K562 (cell line): ENCODE data around the gene MTO1. TPM values are rescaled to one million over a fixed set of nuclear protein-coding genes. Genes with fewer than 3 reads are reported as not detected.
A peak's percentile ranks its signal among the peaks of the same experiment; 100 is the strongest.

ENCODE experiments used
- BCL6 ChIP-seq: fragments of 250-450 bp; sonication (Bioruptor Pico); IDR thresholded peaks from 2 replicates; pipeline ENCODE4 v1.4.0; 2020
- BRF1 ChIP-seq: IDR thresholded peaks from 3 replicates; pipeline ENCODE4 v1.6.1; 2011; ENCODE audit warnings: borderline replicate concordance, mild to moderate bottlenecking; ENCODE audit not compliant: insufficient read length; ENCODE audit errors: extremely low read depth
- CBFA2T2 ChIP-seq: fragments of 450-650 bp; conservative IDR thresholded peaks from 2 replicates; pipeline ENCODE4 v1.6.1; 2017; ENCODE audit warnings: mild to moderate bottlenecking
- CBFA2T3 ChIP-seq: fragments of 450-650 bp; IDR thresholded peaks from 2 replicates; pipeline ENCODE4 v1.6.1; 2017
- CHD1 ChIP-seq: fragments of 200-600 bp; sonication (generic); IDR thresholded peaks from one replicate; pipeline ENCODE4 v1.6.1; 2012; ENCODE audit warnings: mild to moderate bottlenecking, moderate library complexity, low read length, inconsistent platforms
- CLOCK ChIP-seq: fragments of 250-450 bp; sonication (Bioruptor Pico); IDR thresholded peaks from 2 replicates; pipeline ENCODE4 v1.4.0; 2020; ENCODE audit warnings: mild to moderate bottlenecking, moderate library complexity, borderline replicate concordance
- DIDO1 ChIP-seq: fragments of 450-650 bp; IDR thresholded peaks from 2 replicates; pipeline ENCODE4 v1.6.1; 2016; ENCODE audit warnings: low read depth, missing biosample characterization, missing genetic modification characterization
- EHMT2 ChIP-seq: fragments of 450-650 bp; IDR thresholded peaks from 2 replicates; pipeline ENCODE4 v1.6.1; 2018; ENCODE audit warnings: antibody characterized with exemption
- FOXM1 ChIP-seq, 2 experiments: fragments of 450-650 bp in 1 of 2; sonication (generic) in 1 of 2; formaldehyde crosslinking in 1 of 2; IDR thresholded peaks; 2 replicates each; pipeline versions ENCODE4 v1.6.1 to v1.9.0; 2017 to 2022; ENCODE audit warnings: low read depth in 2 of 2, mild to moderate bottlenecking in 2 of 2, missing genetic modification reagents in 1 of 2, moderate library complexity in 1 of 2
- GABPA ChIP-seq: fragments of 200-800 bp; sonication (Bioruptor generic); conservative IDR thresholded peaks from 2 replicates; pipeline ENCODE4 v1.6.1; 2016; ENCODE audit warnings: low read depth, missing genetic modification characterization, missing compliant biosample characterization
- HES1 ChIP-seq: fragments of 450-650 bp; IDR thresholded peaks from 2 replicates; pipeline ENCODE4 v1.6.1; 2016; ENCODE audit warnings: low read depth, mild to moderate bottlenecking, moderate library complexity
- IRF1 ChIP-seq: sonication (generic); formaldehyde crosslinking; IDR thresholded peaks from 2 replicates; pipeline ENCODE4 v1.8.0; 2022; ENCODE audit warnings: missing genetic modification reagents, mild to moderate bottlenecking, borderline replicate concordance
- KLF6 ChIP-seq: fragments of 250-450 bp; sonication (Bioruptor Pico); IDR thresholded peaks from 2 replicates; pipeline ENCODE4 v1.4.0; 2020; ENCODE audit warnings: mild to moderate bottlenecking, moderate library complexity, borderline replicate concordance
- PML ChIP-seq: IDR thresholded peaks from 2 replicates; pipeline ENCODE4 v1.6.1; 2012; ENCODE audit warnings: low read length, inconsistent platforms
- RBM22 ChIP-seq: fragments of 200-400 bp; formaldehyde crosslinking; IDR thresholded peaks from 2 replicates; pipeline ENCODE4 v1.6.1; 2018; ENCODE audit warnings: low read length, low read depth; ENCODE audit not compliant: poor library complexity, severe bottlenecking
- TAF9B ChIP-seq: fragments of 450-650 bp; IDR thresholded peaks from 2 replicates; pipeline ENCODE4 v1.6.1; 2018; ENCODE audit warnings: mild to moderate bottlenecking; ENCODE audit not compliant: partially characterized antibody
- TCF3 ChIP-seq: sonication (generic); formaldehyde crosslinking; IDR thresholded peaks from 2 replicates; pipeline ENCODE4 v1.4.0; 2020; ENCODE audit warnings: mild to moderate bottlenecking, missing genetic modification reagents
- USF1 ChIP-seq: sonication (generic); formaldehyde crosslinking; IDR thresholded peaks from 2 replicates; pipeline ENCODE4 v1.9.0; 2022; ENCODE audit warnings: mild to moderate bottlenecking, missing genetic modification reagents
- ZNF146 ChIP-seq: IDR thresholded peaks from one replicate; pipeline ENCODE4 v1.6.1; 2018; ENCODE audit warnings: missing compliant biosample characterization; ENCODE audit not compliant: unreplicated experiment
- ZNF24 ChIP-seq: fragments of 450-650 bp; IDR thresholded peaks from 2 replicates; pipeline ENCODE4 v1.6.1; 2016
- ZNF253 ChIP-seq: fragments of 250-450 bp; sonication (Bioruptor Pico); conservative IDR thresholded peaks from 2 replicates; pipeline ENCODE4 v1.6.1; 2021; ENCODE audit warnings: mild to moderate bottlenecking
- ZNF507 ChIP-seq: conservative IDR thresholded peaks from 2 replicates; pipeline ENCODE4 v1.6.1; 2017; ENCODE audit warnings: missing genetic modification characterization, missing compliant biosample characterization
- ZNF76 ChIP-seq: fragments of 250-450 bp; sonication (Bioruptor Pico); IDR thresholded peaks from 2 replicates; pipeline ENCODE4 v1.4.0; 2020; ENCODE audit warnings: mild to moderate bottlenecking, moderate library complexity, borderline replicate concordance
- ZNF780A ChIP-seq: fragments of 250-450 bp; sonication (Bioruptor Pico); IDR thresholded peaks from 2 replicates; pipeline ENCODE4 v1.5.0; 2021; ENCODE audit warnings: mild to moderate bottlenecking
- ZSCAN32 ChIP-seq: fragments of 450-650 bp; formaldehyde crosslinking; IDR thresholded peaks from 2 replicates; pipeline ENCODE4 v1.4.0; 2020; ENCODE audit warnings: mild to moderate bottlenecking, moderate library complexity
- polyA plus RNA-seq, 8 experiments: library from polyadenylated mRNA; depleted of rRNA in 4 of 8; stranded (reverse) in 5 of 8; unstranded in 3 of 8; fragments of >200 nt; fragmentation: Nextera tagmentation in 2 of 8; fragmentation: Illumina TruSeq in 1 of 8; extraction: Ambion mirVana in 2 of 8; extraction: Trizol in 1 of 8; gene quantifications; 2 replicates each; pipeline versions ENCODE4 v1.2.1 to v1.2.3, GENCODE V29; 2011 to 2014; ENCODE audit warnings: inconsistent platforms in 1 of 8, missing spikeins in 1 of 8
- total RNA-seq, 7 experiments: library from RNA; depleted of rRNA in 6 of 7; stranded (reverse); fragments of >200 nt in 6 of 7; fragmentation: Illumina TruSeq in 2 of 7; extraction: Trizol in 2 of 7; gene quantifications; 2 replicates each; pipeline versions ENCODE4 v1.2.1 to v1.2.3, GENCODE V29; 2011 to 2021; ENCODE audit warnings: low replicate concordance in 1 of 7

MTO1 gene
- total and polyA plus RNA-seq, 9 of the 15 experiments (the other 6 are each of a cell fraction or from before 2014, with no cell fraction given), result 33.4 to 62.3 (median 50.6) TPM

- TF ChIP-seq CLOCK (0 out of 2 replicates have a peak, but pooled peaks have one; percentile 34), CBFA2T2 (no peak), CHD1 (peak; percentile 100), ZNF76 (peak; percentile 69; the same call in 1 of the 2 replicates), ZSCAN32 (CRISPR knock-in tag) (0 out of 2 replicates have a peak, but pooled peaks have one; percentile 40), DIDO1 (tag) (no peak), BRF1 (no peak), BCL6 (CRISPR knock-in tag) (peak; percentile 63; the same call in 1 of the 2 replicates), ZNF780A (CRISPR knock-in tag) (no peak), KLF6 (CRISPR knock-in tag) (no peak), PML (peak; percentile 99), ZNF507 (tag) (no peak), IRF1 (peak; percentile 84; the same call in 1 of the 2 replicates), ZNF146 (no peak), TAF9B (peak; percentile 98), ZNF24 (peak; percentile 42; the same call in 1 of the 2 replicates), TCF3 (CRISPR knock-in tag) (no peak; the same call in 1 of the 2 replicates), RBM22 (peak; percentile 97), USF1 (CRISPR knock-in tag) (no peak), HES1 (peak; percentile 41; the same call in 1 of the 2 replicates), FOXM1 (IDR thresholded peaks at IDR 0.05; ENCODE audit: low read depth) (peak; percentile 54; the same call in 1 of the 2 replicates), FOXM1 (CRISPR knock-in tag; IDR thresholded peaks at IDR 0.05; ENCODE audit: low read depth) (peak; percentile 79; the same call in 1 of the 2 replicates), ZNF253 (CRISPR knock-in tag) (no peak), GABPA (tag) (no peak; the same call in 1 of the 2 replicates), CBFA2T3 (no peak; the same call in 1 of the 2 replicates), EHMT2 (no peak)
Observed at GRCh38 chr6:73520688-73521350, 59.3 kb downstream of the MTO1 start, which contains the start of gene EEF1A1 (continued).
